HCT116 (cell line): ENCODE data around the gene ZFR2. TPM values are rescaled to one million over a fixed set of nuclear protein-coding genes. Genes with fewer than 3 reads are reported as not detected.

Experiments
- ATAC-seq: fragments of 200-7000 bp; cut with Tn5 transposase; 2 replicates; pipeline ENCODE4 v1.9.1; 2020; ENCODE audit warnings: mild to moderate bottlenecking, moderate library complexity
- BruUV-seq: library from RNA; stranded (reverse); fragments of 400-500 nt; replicated peaks from 2 replicates; lab custom pipeline; 2021; lab: Mats Ljungman, UMichigan
- CTCF ChIA-PET: fragments of 300-600 bp; sonication (Branson Sonifier 250); formaldehyde crosslinking; loops from one replicate; lab custom pipeline; 2021; ENCODE audit warnings: antibody characterized with exemption; lab: Charles Lee
- POLR2A ChIA-PET: fragments of 300-600, 350-600 bp; sonication (Branson Sonifier 250); formaldehyde crosslinking; loops from one replicate; lab custom pipeline; 2021; ENCODE audit warnings: antibody characterized with exemption; lab: Charles Lee
- RAD21 ChIA-PET, 2 experiments: fragments of 300-600 bp; sonication (Branson Sonifier 250); formaldehyde crosslinking; loops; one replicate each; lab custom pipeline; 2023; ENCODE audit warnings: low total read pairs in 2 of 2; ENCODE audit not compliant: uncharacterized antibody in 2 of 2, unreplicated experiment in 2 of 2, low non-redundant PET in 1 of 2; lab: Charles Lee
- DNase-seq: peaks from one replicate; pipeline ENCODE4 v3.0.0-alpha.2; 2010; ENCODE audit warnings: low read depth, low spot score
- H2AFZ ChIP-seq: fragments of 200-600 bp; shearing (Covaris generic), sonication (generic); 2 replicates; pipeline ENCODE4 v1.6.1; 2017; ENCODE audit warnings: low read depth, mixed run types, mixed read lengths, antibody characterized with exemption, low read length; ENCODE audit not compliant: poor library complexity, severe bottlenecking
- H3K27ac ChIP-seq: 2 replicates; pipeline ENCODE4 v1.5.1; 2012; ENCODE audit warnings: low read depth, low read length
- H3K27me3 ChIP-seq: fragments of 200-600 bp; sonication (generic); 2 replicates; pipeline ENCODE4 v1.6.1; 2016; ENCODE audit warnings: mixed run types, low read length, mixed read lengths; ENCODE audit not compliant: insufficient read depth
- H3K36me3 ChIP-seq, 2 experiments: fragments of 200-500 bp in 1 of 2; fragments of 200-600 bp in 1 of 2; sonication (Bioruptor generic) in 1 of 2; sonication (generic) in 1 of 2; 2 replicates each; pipeline versions ENCODE4 v1.5.1 to v1.6.1; 2014 to 2016; ENCODE audit warnings: low read length in 2 of 2, inconsistent platforms in 1 of 2, mixed read lengths in 1 of 2, mixed run types in 1 of 2; ENCODE audit not compliant: insufficient read depth in 2 of 2, control insufficient read depth in 1 of 2
- H3K4me1 ChIP-seq, 2 experiments: fragments of 200-600 bp in 1 of 2; sonication (generic) in 1 of 2; 2 replicates each; pipeline versions ENCODE4 v1.5.1 to v1.6.1; 2012 to 2017; ENCODE audit warnings: low read length in 2 of 2, inconsistent platforms in 1 of 2, mild to moderate bottlenecking in 1 of 2, mixed read lengths in 1 of 2, mixed run types in 1 of 2, moderate library complexity in 1 of 2; ENCODE audit not compliant: insufficient read depth in 2 of 2, control insufficient read depth in 1 of 2
- H3K4me2 ChIP-seq: fragments of 200-600 bp; sonication (generic); 2 replicates; pipeline ENCODE4 v1.6.1; 2017; ENCODE audit warnings: mixed run types, low read length, mixed read lengths
- H3K4me3 ChIP-seq, 2 experiments: fragments of 200-600 bp in 1 of 2; sonication (generic) in 1 of 2; replicated peaks in 1 of 2; 2 replicates each; pipeline ENCODE4 v1.5.1; 2011 to 2016; ENCODE audit warnings: low read length in 2 of 2, control low read depth in 1 of 2, low read depth in 1 of 2, mild to moderate bottlenecking in 1 of 2, mixed read lengths in 1 of 2, mixed run types in 1 of 2
- H3K79me2 ChIP-seq: fragments of 200-600 bp; sonication (generic); 2 replicates; pipeline ENCODE4 v1.6.1; 2017; ENCODE audit warnings: mild to moderate bottlenecking, mixed run types, low read length, moderate library complexity, mixed read lengths; ENCODE audit not compliant: insufficient read depth
- H3K9ac ChIP-seq: fragments of 200-600 bp; sonication (generic); 2 replicates; pipeline ENCODE4 v1.6.1; 2016; ENCODE audit warnings: low read length, mixed read lengths
- H3K9me2 ChIP-seq: fragments of 200-600 bp; sonication (generic), shearing (Covaris generic); 2 replicates; pipeline ENCODE4 v1.6.1; 2017; ENCODE audit warnings: mixed run types, mild to moderate bottlenecking, moderate library complexity; ENCODE audit not compliant: insufficient read depth
- H3K9me3 ChIP-seq, 2 experiments: fragments of 200-500 bp in 1 of 2; fragments of 200-600 bp in 1 of 2; sonication (Bioruptor generic) in 1 of 2; sonication (generic) in 1 of 2; 2 replicates each; pipeline ENCODE4 v1.6.1; 2014 to 2017; ENCODE audit warnings: low read length in 2 of 2, mixed read lengths in 2 of 2, inconsistent platforms in 1 of 2, low read depth in 1 of 2, mild to moderate bottlenecking in 1 of 2, mixed run types in 1 of 2, moderate library complexity in 1 of 2; ENCODE audit not compliant: control insufficient read depth in 1 of 2, insufficient read depth in 1 of 2
- H4K20me1 ChIP-seq: fragments of 200-600 bp; sonication (generic), shearing (Covaris generic); 2 replicates; pipeline ENCODE4 v1.6.1; 2017; ENCODE audit warnings: mixed run types, mild to moderate bottlenecking, moderate library complexity; ENCODE audit not compliant: insufficient read depth
- ATF3 ChIP-seq: IDR thresholded peaks from 2 replicates; pipeline ENCODE4 v1.6.1; 2012
- CBX3 ChIP-seq: IDR thresholded peaks from 2 replicates; pipeline ENCODE4 v1.6.1; 2012; ENCODE audit warnings: low read depth
- CEBPB ChIP-seq: IDR thresholded peaks from 2 replicates; pipeline ENCODE4 v1.6.1; 2012; ENCODE audit warnings: low read depth
- CTCF ChIP-seq, 3 experiments: fragments of 200-600 bp in 1 of 3; sonication (generic) in 1 of 3; IDR thresholded peaks in 2 of 3; conservative IDR thresholded peaks in 1 of 3; 2 replicates each; pipeline ENCODE4 v1.5.1; 2012 to 2017; ENCODE audit warnings: low read depth in 2 of 3, low read length in 2 of 3, antibody characterized with exemption in 1 of 3, borderline replicate concordance in 1 of 3, control low read depth in 1 of 3, mild to moderate bottlenecking in 1 of 3, mixed read lengths in 1 of 3, mixed run types in 1 of 3, moderate library complexity in 1 of 3; ENCODE audit not compliant: insufficient read depth in 1 of 3
- EGR1 ChIP-seq: IDR thresholded peaks from 2 replicates; pipeline ENCODE4 v1.6.1; 2012; ENCODE audit warnings: low read depth
- ELF1 ChIP-seq: IDR thresholded peaks from 2 replicates; pipeline ENCODE4 v1.6.1; 2012; ENCODE audit warnings: low read depth, borderline replicate concordance
- EZH2 ChIP-seq: fragments of 200-600 bp; sonication (generic); IDR thresholded peaks from 2 replicates; pipeline ENCODE4 v1.6.1; 2017; ENCODE audit warnings: antibody characterized with exemption, mixed run types
- FOSL1 ChIP-seq: IDR thresholded peaks from 2 replicates; pipeline ENCODE4 v1.6.1; 2012; ENCODE audit warnings: low read depth
- MAX ChIP-seq: IDR thresholded peaks from 2 replicates; pipeline ENCODE4 v1.6.1; 2012
- RAD21 ChIP-seq: IDR thresholded peaks from 2 replicates; pipeline ENCODE4 v1.6.1; 2012; ENCODE audit warnings: low read depth, mild to moderate bottlenecking
- REST ChIP-seq: IDR thresholded peaks from 2 replicates; pipeline ENCODE4 v1.6.1; 2012; ENCODE audit warnings: low read depth
- SIN3A ChIP-seq: IDR thresholded peaks from 2 replicates; pipeline ENCODE4 v1.6.1; 2012; ENCODE audit warnings: low read depth
- SP1 ChIP-seq: IDR thresholded peaks from 2 replicates; pipeline ENCODE4 v1.6.1; 2012; ENCODE audit warnings: low read depth
- TCF7L2 ChIP-seq: IDR thresholded peaks from 2 replicates; pipeline ENCODE4 v1.7.0; 2011; ENCODE audit warnings: borderline replicate concordance, inconsistent platforms; ENCODE audit not compliant: insufficient read depth, insufficient read length; ENCODE audit errors: extremely low read depth
- ZNF274 ChIP-seq: fragments of 200-500 bp; sonication (Bioruptor generic); IDR thresholded peaks from 2 replicates; pipeline ENCODE4 v1.6.1; 2014; ENCODE audit warnings: mild to moderate bottlenecking, low read depth, low read length, inconsistent platforms
- intact Hi-C: fragments of 100-400 bp; cut with micrococcal nuclease; formaldehyde crosslinking; loops from 2 replicates; pipeline ENCODE4 v1.10.0; 2022
- total RNA-seq: library from RNA; stranded (reverse); gene quantifications from one replicate; pipeline ENCODE4 v1.2.1, GENCODE V29; 2021; ENCODE audit not compliant: unreplicated experiment

The ZFR2 gene
- total RNA-seq, 1 experiment from 2014 or later = 0.34 TPM

- no TSS peak for BruUV-seq
- H3K4me1 ChIP-seq = peaks cover 3 to 8% of the 10 kb centered on the region in 2 experiments; a peak in 3 of 4 replicates
- H2AFZ ChIP-seq = no peak overlapping the region
- H4K20me1 ChIP-seq = no peaks in the 10 kb centered on the region
- no peak overlapping the region for H3K4me3 ChIP-seq
- no peaks in the 10 kb centered on the region for H3K27me3 ChIP-seq
- H3K9me2 ChIP-seq = no peaks in the 10 kb centered on the region
- ChIA-PET RAD21 (no interaction called here), CTCF (no interaction called here), POLR2A (no interaction called here)
- intact Hi-C loops = no loop called here
- H3K36me3 ChIP-seq = no peaks in the 10 kb centered on the region
- no peaks in the 10 kb centered on the region for H3K79me2 ChIP-seq
- no peak overlapping the region for H3K4me2 ChIP-seq
- H3K9me3 ChIP-seq = no peaks in the 10 kb centered on the region
- TF ChIP-seq RAD21 (no peak), ELF1 (no peak), SIN3A (no peak), FOSL1 (no peak), SP1 (no peak), EZH2 (no peak), MAX (no peak)
- H3K9ac ChIP-seq = no peak overlapping the region
- DNase-seq (no peak), ATAC-seq (no peak)
- no peak overlapping the region for H3K27ac ChIP-seq
Observed at GRCh38 chr19:3844596-3844995, 24.2 kb downstream of the ZFR2 start.

GRCh38 chr19:3842948-3843347 lies 25.9 kb downstream of the ZFR2 start:
- intact Hi-C loops = no loop called here
- H3K27ac ChIP-seq = no peak overlapping the region
- ChIA-PET RAD21 (no interaction called here), CTCF (interaction anchor here (0.7 to 1.3 kb wide), 2 partner anchors 9 to 10 kb away, joined by 3 read pairs; no protein-coding TSS in a partner anchor), POLR2A (no interaction called here)
- no peak overlapping the region for H3K9ac ChIP-seq
- no peak overlapping the region for H3K4me3 ChIP-seq
- no peaks in the 10 kb centered on the region for H4K20me1 ChIP-seq
- no peak overlapping the region for H3K4me2 ChIP-seq
- H3K9me2 ChIP-seq = no peaks in the 10 kb centered on the region
- H3K36me3 ChIP-seq = no peaks in the 10 kb centered on the region
- no peaks in the 10 kb centered on the region for H3K27me3 ChIP-seq
- ATAC-seq (no peak), DNase-seq (no peak)
- H3K79me2 ChIP-seq = no peaks in the 10 kb centered on the region
- no peaks in the 10 kb centered on the region for H3K4me1 ChIP-seq
- no TSS peak for BruUV-seq
- no peak overlapping the region for H2AFZ ChIP-seq
- H3K9me3 ChIP-seq = peaks cover 0 to under 1% of the 10 kb centered on the region in 2 experiments; a peak in 1 of 4 replicates
- TF ChIP-seq SIN3A (no peak), RAD21 (no peak), CEBPB (no peak), MAX (no peak), CBX3 (no peak), CTCF (IDR thresholded peaks at IDR 0.05 in 2 of 3, conservative IDR thresholded peaks at IDR 0.05 in 1 of 3; ENCODE audit: borderline replicate concordance in 1 of 3, insufficient read depth in 1 of 3, low read depth in 2 of 3, low read length in 2 of 3) (no peak), ATF3 (no peak), EGR1 (no peak), ZNF274 (no peak), REST (no peak), TCF7L2 (no peak), SP1 (no peak), FOSL1 (no peak)
